ENCODE data around the gene RCBTB2. TPM values are rescaled to one million over a fixed set of nuclear protein-coding genes. Genes with fewer than 3 reads are reported as not detected.

RCBTB2 gene
- total RNA-seq, 2 experiments from 2014 or later = 31.0 to 31.5 TPM

DNA sequence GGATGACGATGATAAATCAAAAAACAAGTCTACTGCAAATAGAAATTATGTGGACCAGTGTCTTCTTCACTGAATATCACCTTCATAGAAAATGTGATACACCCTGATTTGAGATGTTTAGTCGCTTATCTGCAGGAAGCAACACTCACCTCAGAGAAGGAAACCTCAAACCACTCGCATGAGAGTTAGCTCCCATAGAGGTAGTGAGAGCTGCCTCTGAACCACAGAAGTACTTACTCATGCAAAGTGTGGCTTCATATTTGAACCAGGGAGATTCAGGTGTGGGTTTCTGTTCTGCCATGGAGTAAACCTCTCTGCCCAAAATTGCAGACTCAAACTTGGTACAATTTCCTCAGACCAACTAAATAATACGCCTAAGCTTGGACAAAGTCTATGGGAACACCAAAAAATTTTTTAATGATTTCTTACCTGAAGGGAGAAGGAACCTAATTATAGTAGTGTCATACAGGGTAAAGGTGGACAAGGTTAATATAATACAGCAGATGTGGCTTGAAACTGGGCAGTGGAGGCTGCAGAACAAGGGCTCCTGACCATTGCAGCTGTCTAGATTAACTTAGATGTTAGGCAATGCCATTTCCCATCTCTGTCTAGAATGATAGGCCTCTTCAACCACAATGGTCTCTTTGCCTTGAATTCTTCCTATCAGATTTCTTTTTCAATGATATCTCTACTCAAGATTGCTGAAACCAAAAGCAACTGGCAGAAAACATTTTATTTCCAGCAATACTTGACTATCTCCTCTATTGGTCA lies 29.6 kb upstream of the RCBTB2 start:
- Mint-ChIP-seq H3K27me3 (ENCODE audit: low read depth) (peaks cover 14% of the 10 kb centered on the region), H3K9me3 (ENCODE audit: insufficient read depth) (peaks cover 31% of the 10 kb centered on the region), H3K4me1 (ENCODE audit: low read depth) (peaks cover 77% of the 10 kb centered on the region), H3K36me3 (ENCODE audit: low read depth) (peaks cover 51% of the 10 kb centered on the region), H3K27ac (peak overlapping the region; percentile 90), H3K4me3 (peak overlapping the region; percentile 70)
- CTCF ChIA-PET = interaction anchor here (0.9 to 4.0 kb wide), 10 partner anchors 13 to 524 kb away, joined by 3 to 29 read pairs (median 3); partner anchors contain the start of genes NUDT15 and RCBTB2
- POLR2A ChIA-PET = interaction anchor here (1.9 to 3.1 kb wide), 2 partner anchors 30 to 57 kb away, joined by 6 to 23 read pairs; partner anchors contain the start of gene RCBTB2
- peak; percentile 94 for ATAC-seq
- DNase-seq = peak; percentile 93

DNA sequence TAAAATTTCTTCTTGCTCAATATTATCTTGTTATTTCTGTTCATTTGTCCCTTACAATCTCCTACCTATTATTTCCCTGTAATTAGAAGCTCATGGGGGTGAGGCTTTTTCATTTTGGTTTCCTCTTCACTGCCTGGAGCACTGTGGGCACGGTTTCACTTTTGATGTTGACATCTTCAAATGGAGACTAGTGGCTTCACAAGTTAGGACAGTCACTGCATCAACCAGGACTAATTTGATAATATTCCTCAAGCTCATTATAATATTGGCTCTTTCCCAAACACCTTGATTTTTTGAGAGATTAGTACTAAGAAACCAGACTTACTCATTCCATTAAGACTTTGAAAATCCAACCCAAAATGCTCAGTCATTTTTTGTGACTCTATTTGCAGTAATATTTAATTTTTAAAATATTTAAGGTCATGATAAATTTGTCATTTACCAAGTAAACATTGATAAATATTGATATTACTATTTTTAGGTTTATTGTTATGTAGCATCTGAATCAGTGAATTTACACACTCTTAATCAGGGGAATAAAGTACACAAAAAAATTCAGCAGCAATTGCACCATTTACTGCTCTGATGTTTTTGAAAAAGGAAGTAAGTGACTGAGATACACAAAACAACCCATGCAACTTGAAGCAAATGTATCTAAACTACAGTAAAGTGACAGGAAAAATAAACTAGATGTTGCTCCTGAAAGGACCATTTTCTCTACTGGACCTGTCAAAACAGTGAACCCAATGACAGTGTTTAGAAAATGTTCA lies 28.8 kb upstream of the RCBTB2 start:
- ATAC-seq (peak; percentile 50), DNase-seq (peak; percentile 62)
- peaks cover 51% of the 10 kb centered on the region for H3K36me3 Mint-ChIP-seq (ENCODE audit: low read depth)
- H3K9me3 Mint-ChIP-seq (ENCODE audit: insufficient read depth) = peaks cover 39% of the 10 kb centered on the region
- peak overlapping the region; percentile 70 for H3K4me3 Mint-ChIP-seq
- ChIA-PET POLR2A (interaction anchor here (0.7 to 3.1 kb wide), 7 partner anchors 9 to 523 kb away, joined by 3 to 23 read pairs (median 5); partner anchors contain the start of gene RCBTB2), CTCF (interaction anchor here (0.9 to 4.0 kb wide), 10 partner anchors 11 to 524 kb away, joined by 3 to 29 read pairs (median 3); partner anchors contain the start of genes NUDT15 and RCBTB2)
- peak overlapping the region; percentile 90 for H3K27ac Mint-ChIP-seq
- peaks cover 71% of the 10 kb centered on the region for H3K4me1 Mint-ChIP-seq (ENCODE audit: low read depth)
- H3K27me3 Mint-ChIP-seq (ENCODE audit: low read depth) = peaks cover 13% of the 10 kb centered on the region

GRCh38 chr13:48560657-48561337 lies 27.9 kb upstream of the RCBTB2 start:
- Mint-ChIP-seq H3K27ac (peak overlapping the region; percentile 88), H3K4me3 (peak overlapping the region; percentile 68), H3K36me3 (ENCODE audit: low read depth) (peaks cover 56% of the 10 kb centered on the region), H3K27me3 (ENCODE audit: low read depth) (peaks cover 13% of the 10 kb centered on the region), H3K4me1 (ENCODE audit: low read depth) (peaks cover 71% of the 10 kb centered on the region), H3K9me3 (ENCODE audit: insufficient read depth) (peaks cover 46% of the 10 kb centered on the region)
- ChIA-PET CTCF (interaction anchor here (1.2 to 4.0 kb wide), 3 partner anchors 12 to 27 kb away, joined by 3 to 29 read pairs (median 11); partner anchors contain the start of gene RCBTB2), POLR2A (interaction anchor here (1.0 to 3.1 kb wide), 6 partner anchors 10 to 523 kb away, joined by 3 to 23 read pairs (median 4); partner anchors contain the start of gene RCBTB2)
- ATAC-seq = peak; percentile 16
- DNase-seq = peak; percentile 57

GRCh38 chr13:48559638-48560320 lies 26.9 kb upstream of the RCBTB2 start:
- H3K9me3 Mint-ChIP-seq (ENCODE audit: insufficient read depth) = peaks cover 55% of the 10 kb centered on the region
- H3K27me3 Mint-ChIP-seq (ENCODE audit: low read depth) = peaks cover 9% of the 10 kb centered on the region
- ChIA-PET POLR2A (interaction anchor here (3.1 kb wide), 1 partner anchor 27 kb away, joined by 23 read pairs; the partner anchor contains the start of gene RCBTB2), CTCF (interaction anchor here (1.2 to 1.3 kb wide), 2 partner anchors 8 to 13 kb away, joined by 3 to 5 read pairs; no protein-coding TSS in a partner anchor)
- peak overlapping the region; percentile 26 for H3K4me3 Mint-ChIP-seq
- H3K27ac Mint-ChIP-seq = peak overlapping the region; percentile 44
- peaks cover 56% of the 10 kb centered on the region for H3K36me3 Mint-ChIP-seq (ENCODE audit: low read depth)
- H3K4me1 Mint-ChIP-seq (ENCODE audit: low read depth) = peaks cover 65% of the 10 kb centered on the region
- DNase-seq (peak; percentile 5), ATAC-seq (no peak)

GRCh38 chr13:48556817-48557216 lies 23.9 kb upstream of the RCBTB2 start:
- ChIA-PET CTCF (interaction anchor here (0.8 to 1.2 kb wide), 2 partner anchors 22 to 23 kb away, joined by 3 to 4 read pairs; no protein-coding TSS in a partner anchor), POLR2A (no interaction called here)
- Mint-ChIP-seq H3K9me3 (ENCODE audit: insufficient read depth) (peaks cover 65% of the 10 kb centered on the region), H3K36me3 (ENCODE audit: low read depth) (peaks cover 63% of the 10 kb centered on the region), H3K4me3 (no peak overlapping the region), H3K27me3 (ENCODE audit: low read depth) (peaks cover 7% of the 10 kb centered on the region), H3K4me1 (ENCODE audit: low read depth) (peaks cover 37% of the 10 kb centered on the region), H3K27ac (no peak overlapping the region)
- DNase-seq = no peak
- ATAC-seq = no peak

DNA sequence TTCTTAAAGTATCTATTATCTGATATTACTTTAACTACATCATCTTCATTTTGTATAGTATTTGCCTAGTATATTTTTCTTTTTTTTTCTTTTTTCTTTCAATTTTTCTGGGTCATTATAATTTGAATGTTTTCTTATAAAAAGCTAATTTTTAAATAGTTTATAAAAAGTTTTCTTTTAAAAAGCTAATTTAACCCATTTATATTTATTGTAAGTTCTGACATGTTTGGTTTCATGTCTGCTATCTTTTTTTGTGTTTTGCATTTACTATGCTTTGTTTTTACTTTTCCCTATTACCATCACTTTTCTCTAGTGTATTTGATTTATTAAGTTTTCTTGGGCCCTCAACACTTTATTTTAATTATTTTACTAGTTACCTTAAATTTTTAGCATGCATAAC lies 22.6 kb upstream of the RCBTB2 start:
- Mint-ChIP-seq H3K4me3 (no peak overlapping the region), H3K36me3 (ENCODE audit: low read depth) (peaks cover 71% of the 10 kb centered on the region), H3K9me3 (ENCODE audit: insufficient read depth) (peaks cover 63% of the 10 kb centered on the region), H3K27me3 (ENCODE audit: low read depth) (peaks cover 7% of the 10 kb centered on the region), H3K4me1 (ENCODE audit: low read depth) (peaks cover 25% of the 10 kb centered on the region), H3K27ac (no peak overlapping the region)
- no peak for DNase-seq
- ATAC-seq = no peak
- ChIA-PET POLR2A (no interaction called here), CTCF (no interaction called here)

- H3K36me3 Mint-ChIP-seq (ENCODE audit: low read depth) = peaks cover 47% of the 10 kb centered on the region
- ChIA-PET POLR2A (interaction anchor here (1.8 kb wide), 1 partner anchor 19 kb away, joined by 6 read pairs; the partner anchor contains the start of gene RCBTB2), CTCF (no interaction called here)
Observed at GRCh38 chr13:48551329-48551728, 18.4 kb upstream of the RCBTB2 start.

GRCh38 chr13:48549658-48550057 lies 16.8 kb upstream of the RCBTB2 start:
- peaks cover 19% of the 10 kb centered on the region for H3K9me3 Mint-ChIP-seq (ENCODE audit: insufficient read depth)
- POLR2A ChIA-PET = no interaction called here
- H3K36me3 Mint-ChIP-seq (ENCODE audit: low read depth) = peaks cover 36% of the 10 kb centered on the region
- CTCF ChIA-PET = no interaction called here
- no peak overlapping the region for H3K4me3 Mint-ChIP-seq
- DNase-seq (no peak), ATAC-seq (no peak)
- no peak overlapping the region for H3K27ac Mint-ChIP-seq
- peaks cover 2% of the 10 kb centered on the region for H3K27me3 Mint-ChIP-seq (ENCODE audit: low read depth)
- peaks cover 2% of the 10 kb centered on the region for H3K4me1 Mint-ChIP-seq (ENCODE audit: low read depth)

More at GRCh38 chr13:48551329-48551728, 18.4 kb upstream of the RCBTB2 start:
- Mint-ChIP-seq H3K27ac (no peak overlapping the region), H3K27me3 (ENCODE audit: low read depth) (no peaks in the 10 kb centered on the region), H3K4me1 (ENCODE audit: low read depth) (peaks cover 2% of the 10 kb centered on the region), H3K9me3 (ENCODE audit: insufficient read depth) (peaks cover 33% of the 10 kb centered on the region), H3K4me3 (no peak overlapping the region)
- ATAC-seq = no peak
- peak; percentile 15 for DNase-seq

DNA sequence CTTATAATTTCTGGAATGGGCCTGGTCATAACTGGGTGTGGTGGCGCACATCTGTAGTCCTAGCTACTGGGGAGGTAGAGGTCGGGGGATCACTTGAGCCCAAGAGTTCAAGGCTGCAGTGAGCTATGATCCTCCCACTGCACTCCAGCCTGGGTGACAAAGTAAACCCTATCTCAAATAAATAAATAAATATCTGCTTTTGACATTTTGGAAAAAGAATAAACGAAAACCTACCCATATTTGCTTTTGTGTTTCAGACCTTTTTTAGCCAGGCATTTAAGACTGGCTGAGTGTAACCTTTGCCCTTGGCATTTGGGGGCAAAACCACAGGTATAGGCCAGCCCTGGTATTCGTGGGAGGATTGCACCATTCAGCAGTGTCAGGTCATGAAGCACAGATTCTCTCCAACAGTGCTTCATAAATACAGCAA lies 14.8 kb upstream of the RCBTB2 start:
- Mint-ChIP-seq H3K27me3 (ENCODE audit: low read depth) (peaks cover 2% of the 10 kb centered on the region), H3K27ac (no peak overlapping the region), H3K9me3 (ENCODE audit: insufficient read depth) (peaks cover 10% of the 10 kb centered on the region), H3K4me3 (no peak overlapping the region), H3K36me3 (ENCODE audit: low read depth) (peaks cover 28% of the 10 kb centered on the region), H3K4me1 (ENCODE audit: low read depth) (peaks cover 7% of the 10 kb centered on the region)
- no peak for ATAC-seq
- DNase-seq = no peak
- ChIA-PET CTCF (interaction anchor here (0.7 to 1.9 kb wide), 2 partner anchors 26 to 33 kb away, joined by 3 to 5 read pairs; no protein-coding TSS in a partner anchor), POLR2A (no interaction called here)

DNA sequence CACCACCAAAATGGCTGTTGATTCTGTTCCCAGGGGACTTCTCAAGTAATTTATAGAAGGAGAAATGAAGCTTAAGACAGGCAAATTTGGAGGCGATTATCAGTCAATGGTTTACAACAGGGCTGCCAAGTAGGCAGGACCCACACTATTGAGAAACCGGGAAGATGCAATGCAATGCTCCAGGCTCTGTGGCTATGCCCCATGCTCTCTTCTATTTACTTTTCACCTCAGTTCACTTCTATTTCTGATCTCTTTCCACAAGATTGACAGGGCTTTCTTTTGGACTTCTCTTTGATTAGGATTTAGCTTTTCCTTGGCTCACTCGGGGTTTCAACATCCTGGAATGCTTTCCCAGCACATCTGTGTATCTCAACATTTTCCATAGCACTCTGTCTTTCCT lies 12.7 kb upstream of the RCBTB2 start:
- CTCF ChIA-PET = interaction anchor here (1.2 kb wide), 1 partner anchor 35 kb away, joined by 5 read pairs; no protein-coding TSS in a partner anchor

More for the DNA sequence above, 12.7 kb upstream of the RCBTB2 start:
- Mint-ChIP-seq H3K27me3 (ENCODE audit: low read depth) (peaks cover 2% of the 10 kb centered on the region), H3K4me1 (ENCODE audit: low read depth) (peaks cover 15% of the 10 kb centered on the region), H3K4me3 (no peak overlapping the region), H3K9me3 (ENCODE audit: insufficient read depth) (peaks cover 14% of the 10 kb centered on the region), H3K36me3 (ENCODE audit: low read depth) (peaks cover 16% of the 10 kb centered on the region), H3K27ac (no peak overlapping the region)
- DNase-seq (no peak), ATAC-seq (no peak)
- POLR2A ChIA-PET = interaction anchor here (0.9 to 1.3 kb wide), 2 partner anchors 10 to 14 kb away, joined by 3 read pairs; no protein-coding TSS in a partner anchor

Data from activated CD8-positive, alpha-beta T cell treated with anti-CD3 and anti-CD28 coated beads, Interleukin-2, amount 10 ng/mL, durations not matched to agents 7 days and 5 days (primary cell).